Stimulated activated CD8-positive, alpha-beta memory T cell treated with anti-CD3 and anti-CD28 coated beads, Interleukin-15, amount 100 ng/mL, for 4 hours (primary cell): ENCODE data around the gene DDX17.

Experiments used
- DNase-seq, 2 donors: peaks; one replicate each; pipeline ENCODE4 v3.0.0-alpha.2; 2020; ENCODE audit warnings: low read depth in 2 of 2

DDX17 gene

DNA sequence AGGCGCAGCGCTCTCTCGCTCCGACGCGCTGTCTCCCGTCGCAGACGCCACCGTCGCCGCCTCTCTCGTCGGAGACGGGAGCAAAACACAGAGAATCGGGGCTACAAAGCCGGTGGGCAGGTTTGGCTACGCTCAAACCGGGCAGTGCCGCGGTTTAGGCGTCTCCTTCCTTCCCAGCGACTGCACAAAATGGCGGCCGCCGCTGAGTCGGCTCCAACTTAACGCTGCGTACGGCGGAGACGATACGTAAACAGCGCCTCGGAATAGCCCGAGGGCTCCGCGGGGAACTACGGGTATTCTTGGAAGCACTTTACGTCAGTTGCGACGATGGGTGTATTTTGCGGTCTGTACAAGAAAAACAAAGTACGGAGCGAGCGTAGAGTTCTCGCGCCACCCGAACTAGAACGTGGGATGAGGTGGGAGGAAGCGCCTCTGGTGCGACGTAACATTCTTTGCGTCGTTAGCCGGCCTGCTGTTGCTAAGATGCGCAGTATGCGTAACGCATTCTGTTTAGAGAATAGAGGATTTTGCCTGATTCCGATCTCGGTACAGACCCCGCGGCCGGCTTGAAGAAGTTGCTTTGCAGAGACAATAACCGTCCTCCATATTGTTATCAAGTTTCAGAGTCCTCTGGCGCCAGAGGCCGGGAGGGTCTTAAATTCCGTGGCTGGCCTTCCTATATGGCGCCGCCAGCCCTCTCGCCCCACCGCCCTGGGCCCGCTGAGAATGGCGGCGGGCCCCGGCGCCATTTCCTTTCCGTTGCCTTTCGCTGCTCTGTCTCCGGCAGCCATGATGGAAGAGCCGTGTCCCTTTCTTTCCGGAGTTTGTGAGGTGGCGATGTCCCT, at the start of gene DDX17:
Gene DDX17, minus strand, starts transcription at position 194 of the 845 bp plus-strand sequence.
- DNase-seq, result peak; percentile 84 to 89

DNA sequence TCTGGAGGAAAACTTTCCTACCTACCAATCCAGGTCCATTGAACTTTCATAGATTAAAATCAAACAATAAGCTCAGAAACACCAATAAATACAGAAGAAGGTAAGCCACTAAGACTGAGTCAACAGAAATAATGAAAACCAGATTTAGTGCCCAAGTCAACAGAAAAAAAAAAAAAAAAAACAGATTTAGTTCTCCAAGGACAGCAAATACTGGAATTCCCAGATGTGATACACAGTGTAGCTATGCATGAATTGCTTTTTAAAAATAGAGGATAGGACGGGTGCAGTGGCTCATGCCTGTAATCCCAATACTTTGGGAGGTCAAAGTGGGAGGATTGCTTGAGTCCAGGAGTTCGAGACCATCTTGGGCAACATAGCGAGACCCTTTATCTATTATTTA, 48.2 kb upstream of the DDX17 start:
- no peak for DNase-seq

DNA sequence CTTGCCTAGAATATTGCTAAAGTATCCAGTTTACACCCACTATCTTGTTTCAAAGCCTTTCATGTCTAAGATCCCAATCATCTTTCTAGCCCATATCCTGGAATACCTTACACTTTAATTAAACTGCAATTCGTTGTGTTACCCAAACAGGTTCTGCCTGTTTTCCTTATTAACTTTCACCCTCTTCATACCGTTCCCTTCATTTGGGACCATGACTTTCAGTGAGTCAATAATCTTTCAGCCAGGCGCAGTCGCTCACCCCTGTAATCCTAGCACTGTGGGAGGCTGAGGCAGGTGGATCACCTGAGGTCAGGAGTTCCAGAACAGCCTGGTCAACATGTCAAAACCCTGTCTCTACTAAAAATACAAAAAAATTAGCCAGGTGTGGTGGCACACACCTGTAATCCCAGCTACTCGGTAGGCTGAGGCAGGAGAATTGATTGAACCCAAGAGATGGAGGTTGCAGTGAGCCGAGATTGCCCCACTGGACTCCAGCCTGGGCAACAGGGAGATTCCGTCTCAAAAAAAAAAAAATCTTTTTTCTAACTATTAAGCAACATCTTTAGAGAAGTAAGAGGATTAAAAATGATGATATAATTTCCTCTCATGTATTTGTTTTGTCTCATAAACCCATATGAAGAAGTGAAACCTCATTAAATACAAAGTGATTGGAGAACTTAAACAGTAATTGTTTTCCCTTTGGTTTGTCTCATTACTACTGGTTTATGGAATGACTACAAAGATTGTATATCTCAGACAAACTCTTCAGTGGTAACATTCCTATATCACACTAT, 43.2 kb upstream of the DDX17 start:
- no peak for DNase-seq

DNA sequence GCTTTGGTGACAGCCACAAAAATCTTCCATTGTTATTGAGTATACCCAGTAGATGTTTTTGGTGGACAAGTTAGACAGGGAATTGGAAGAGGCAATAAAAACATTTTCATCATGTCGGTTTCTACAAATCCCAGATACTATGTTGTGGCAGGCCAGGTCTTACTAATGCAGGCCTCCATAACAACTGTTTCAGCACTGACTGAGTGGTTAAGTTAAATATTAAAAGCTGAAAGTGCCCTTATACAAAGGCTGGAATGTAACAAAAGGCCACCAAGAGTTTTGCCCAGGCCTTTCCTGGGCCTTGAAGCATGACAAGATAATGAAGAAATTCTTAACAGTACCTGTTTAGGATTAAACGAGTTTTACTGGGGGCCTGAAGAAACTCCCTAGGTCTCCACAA, 34.6 kb upstream of the DDX17 start:
- DNase-seq, result no peak

DNA sequence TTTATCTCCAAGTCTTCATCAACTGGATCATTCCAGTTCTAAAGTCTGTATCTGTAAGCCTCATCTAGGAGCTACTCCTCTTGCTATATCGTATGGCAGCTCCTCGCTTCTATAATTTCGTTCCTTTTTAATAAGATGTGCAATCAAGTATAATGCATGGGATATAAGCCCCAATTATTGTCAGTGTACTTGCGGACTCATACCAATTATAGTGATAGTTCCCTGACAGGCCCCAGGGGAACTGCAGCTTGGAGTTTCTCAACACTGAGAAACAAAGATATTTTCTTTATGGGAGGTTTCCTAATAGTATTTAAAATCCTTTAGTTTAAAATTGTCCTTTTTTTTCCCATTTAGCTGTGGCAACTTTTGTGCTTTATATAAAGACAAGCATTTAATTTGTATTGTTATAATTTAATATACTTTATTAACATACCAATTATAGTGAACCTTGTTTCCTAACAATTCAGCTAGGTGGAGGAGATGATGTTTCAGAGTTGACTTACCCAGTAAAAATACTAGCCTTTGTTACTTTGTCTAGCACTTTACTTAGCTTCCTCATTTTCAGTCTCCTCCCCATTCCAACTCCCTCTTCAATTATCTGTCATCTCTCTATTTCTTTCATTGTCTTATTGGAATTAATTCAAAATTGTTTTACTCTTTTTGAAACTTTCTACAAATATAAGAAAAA, 25.3 kb upstream of the DDX17 start:
- no peak for DNase-seq

DNA sequence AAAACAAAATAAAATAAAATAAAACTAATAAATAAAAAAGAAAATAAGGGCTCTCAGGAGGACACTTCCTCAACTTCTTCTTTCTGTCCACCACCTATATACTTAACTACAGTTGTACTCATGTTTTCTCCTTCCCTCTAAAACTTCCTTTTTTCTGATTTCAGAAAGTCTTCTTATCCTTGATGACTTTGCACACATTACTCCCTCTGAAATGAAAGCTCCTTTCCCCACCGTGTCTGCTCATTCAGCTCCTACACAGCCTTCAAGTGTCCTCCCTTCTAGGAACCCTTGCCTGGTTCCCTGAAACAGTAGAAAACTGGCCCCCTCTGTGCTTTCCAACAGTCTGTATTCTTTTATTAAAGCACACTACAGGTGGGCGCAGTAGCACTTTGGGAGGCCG, 18.3 kb upstream of the DDX17 start:
- DNase-seq, result no peak

DNA sequence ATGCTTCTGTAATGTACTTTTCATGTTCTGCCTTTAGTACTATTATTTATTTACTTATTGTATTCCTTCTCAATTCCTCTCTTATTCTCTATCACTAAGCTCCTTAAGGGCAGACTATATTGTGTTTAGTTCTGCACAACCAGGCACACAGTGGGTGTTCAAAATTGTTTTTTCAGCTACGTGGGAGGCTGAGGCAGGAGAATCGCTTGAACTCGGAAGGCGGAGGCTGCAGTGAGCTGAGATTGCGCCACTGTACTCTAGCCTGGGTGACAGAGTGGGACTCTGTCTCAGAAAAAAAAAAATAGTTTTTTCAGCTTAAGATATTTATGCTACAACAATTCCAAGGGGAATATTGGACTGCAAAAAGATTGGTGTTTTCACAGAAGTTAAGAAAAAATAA, 17.4 kb upstream of the DDX17 start:
- no peak for DNase-seq

DNA sequence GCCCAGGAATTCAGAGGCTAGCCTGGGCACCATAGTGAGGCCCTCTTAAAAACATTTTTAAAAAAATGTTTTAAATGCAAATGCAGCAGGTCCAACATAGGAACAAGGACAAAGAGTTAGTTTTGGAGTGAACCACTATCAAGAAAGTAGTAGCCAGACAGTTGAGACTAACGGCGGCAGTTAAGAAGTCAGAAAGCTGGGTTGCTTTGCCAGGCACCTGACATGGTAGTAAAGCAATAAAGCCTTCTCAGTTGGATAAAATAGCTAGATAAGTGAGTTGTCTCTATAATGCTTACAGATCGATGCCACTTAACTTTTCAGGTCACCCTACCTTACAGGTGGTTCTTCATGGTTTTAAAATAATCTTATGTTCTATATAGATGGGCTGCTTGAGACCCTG, 16.9 kb upstream of the DDX17 start:
- no peak for DNase-seq

DNA sequence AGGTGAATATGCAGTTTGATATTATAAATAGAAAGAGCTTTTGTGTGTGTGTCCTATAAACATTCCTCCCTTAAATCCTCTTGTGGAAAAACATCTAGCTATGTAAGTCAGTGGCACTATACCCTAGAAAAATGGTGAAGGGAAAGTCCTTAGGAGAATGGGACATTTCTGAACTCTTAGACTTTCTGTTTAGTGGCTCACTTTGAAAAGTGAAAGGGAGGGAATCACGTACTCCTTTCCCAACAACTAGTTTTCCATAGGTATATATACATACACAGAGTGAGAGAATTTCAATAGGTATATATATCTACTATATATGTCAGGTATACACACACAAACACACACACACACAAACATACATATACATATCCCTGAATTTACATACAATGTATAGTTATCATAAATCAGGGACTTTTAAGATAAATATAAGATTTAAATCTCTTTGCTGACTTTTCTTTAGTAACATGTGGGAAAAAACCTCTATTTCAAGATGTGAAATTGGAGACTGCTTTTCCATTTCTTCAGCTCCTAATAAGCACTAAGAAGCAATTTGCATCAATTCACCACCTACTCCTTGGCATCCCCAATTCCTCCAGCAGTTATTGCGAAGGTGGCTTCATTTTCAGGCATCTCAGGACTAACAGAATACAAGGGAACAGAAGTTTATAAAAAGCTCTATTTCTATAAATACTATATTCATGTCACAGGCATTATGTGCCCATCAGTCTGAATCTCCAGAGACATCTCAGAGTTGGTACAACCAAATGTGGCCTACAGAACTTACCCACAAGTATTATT, 13.5 kb upstream of the DDX17 start:
- no peak for DNase-seq

DNA sequence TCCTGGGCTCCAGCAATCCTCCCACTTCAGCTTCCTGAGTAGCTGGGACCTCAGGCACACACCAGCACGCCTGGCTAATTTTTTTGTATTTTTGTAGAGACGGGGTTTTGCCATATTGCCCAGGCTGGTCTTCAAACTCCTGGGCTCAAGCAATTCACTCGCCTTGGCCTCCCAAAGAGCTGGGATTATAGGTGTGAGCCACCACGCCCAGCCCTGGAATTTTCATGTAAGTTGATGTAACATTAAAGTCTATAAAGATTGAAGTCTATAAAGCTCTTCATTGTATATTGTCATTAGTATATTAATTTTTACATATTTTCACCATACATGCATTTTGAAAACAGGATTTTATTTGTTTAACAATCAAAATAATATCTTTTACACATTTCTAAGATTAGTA, 12.5 kb upstream of the DDX17 start:
- DNase-seq, result no peak

DNA sequence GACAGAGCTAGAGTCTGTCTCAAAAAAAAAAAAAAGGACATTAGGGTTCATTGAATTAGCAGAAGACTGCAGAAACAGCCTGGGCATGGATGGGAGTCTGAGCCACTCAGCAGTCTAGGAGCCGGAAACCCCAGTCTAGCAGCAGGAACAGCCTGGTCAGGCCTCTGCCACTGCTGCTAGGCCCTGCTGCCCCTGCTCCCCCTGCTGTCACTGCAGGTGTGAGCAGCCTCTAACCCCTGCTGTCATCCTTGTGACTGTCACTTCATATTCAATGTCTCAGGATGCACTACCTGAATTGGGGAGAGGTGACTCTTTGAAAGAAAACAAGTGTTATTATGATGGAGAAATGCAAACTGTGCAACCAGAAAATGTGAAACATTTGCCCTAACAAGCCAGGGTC, 7.0 kb upstream of the DDX17 start:
- no peak for DNase-seq

DNA sequence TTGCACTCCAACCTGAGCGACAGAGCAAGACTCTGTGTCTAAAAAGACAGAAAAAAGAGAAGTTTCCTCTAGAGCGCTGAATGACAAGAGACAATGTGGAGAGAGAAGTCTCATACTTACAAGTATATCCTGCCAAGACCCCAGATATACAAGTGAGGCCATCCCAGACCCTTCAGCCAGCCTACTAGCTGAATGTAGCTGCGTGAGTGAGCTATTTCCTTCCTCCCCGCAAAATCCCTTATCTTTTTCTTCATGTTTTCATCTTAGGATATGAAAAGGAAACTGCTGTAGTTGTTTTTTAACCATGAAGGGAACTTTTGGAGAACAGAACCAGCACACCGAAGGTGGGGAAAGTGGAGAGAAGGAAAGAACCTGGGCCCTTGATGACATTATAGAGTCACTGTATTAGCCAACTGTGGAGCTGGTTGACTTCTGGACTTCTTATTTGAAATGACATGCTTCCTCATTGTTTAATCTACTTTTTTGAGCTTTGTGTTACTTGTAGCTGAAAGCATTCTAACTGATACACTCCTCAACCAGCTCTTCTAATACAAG, 4.4 kb upstream of the DDX17 start:
- no peak for DNase-seq

DNA sequence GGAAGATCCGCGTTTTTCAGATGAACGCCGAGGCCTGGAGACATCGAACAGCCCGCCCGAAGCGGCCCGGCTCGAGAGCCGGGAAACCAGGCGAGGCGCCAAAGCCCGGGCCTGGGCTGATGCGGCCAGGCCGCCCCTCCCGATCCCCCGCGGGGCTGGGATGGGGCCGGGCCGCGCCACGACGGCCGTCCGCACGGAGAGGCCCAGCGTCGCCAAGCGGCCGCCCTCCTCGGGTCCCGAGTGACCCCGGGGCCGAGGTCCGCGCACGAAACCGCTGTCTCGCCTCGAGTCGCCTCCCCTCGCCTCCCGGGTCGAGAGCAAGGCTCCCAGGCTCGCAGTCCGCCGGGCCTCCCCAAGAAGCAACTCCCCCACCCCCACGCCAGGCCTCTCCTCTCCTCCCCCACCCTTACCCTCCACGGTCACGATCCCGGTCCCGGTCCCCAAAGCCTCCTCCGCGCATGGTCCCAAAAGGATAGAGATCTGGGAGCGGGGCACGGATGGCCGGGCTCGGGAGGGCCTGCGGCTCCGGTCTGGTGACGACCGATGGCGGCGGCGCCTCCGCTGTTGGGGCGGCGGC, 482 bp downstream of the DDX17 start:
- DNase-seq, result peak in 1 of 2 donors; percentile 21

DNA sequence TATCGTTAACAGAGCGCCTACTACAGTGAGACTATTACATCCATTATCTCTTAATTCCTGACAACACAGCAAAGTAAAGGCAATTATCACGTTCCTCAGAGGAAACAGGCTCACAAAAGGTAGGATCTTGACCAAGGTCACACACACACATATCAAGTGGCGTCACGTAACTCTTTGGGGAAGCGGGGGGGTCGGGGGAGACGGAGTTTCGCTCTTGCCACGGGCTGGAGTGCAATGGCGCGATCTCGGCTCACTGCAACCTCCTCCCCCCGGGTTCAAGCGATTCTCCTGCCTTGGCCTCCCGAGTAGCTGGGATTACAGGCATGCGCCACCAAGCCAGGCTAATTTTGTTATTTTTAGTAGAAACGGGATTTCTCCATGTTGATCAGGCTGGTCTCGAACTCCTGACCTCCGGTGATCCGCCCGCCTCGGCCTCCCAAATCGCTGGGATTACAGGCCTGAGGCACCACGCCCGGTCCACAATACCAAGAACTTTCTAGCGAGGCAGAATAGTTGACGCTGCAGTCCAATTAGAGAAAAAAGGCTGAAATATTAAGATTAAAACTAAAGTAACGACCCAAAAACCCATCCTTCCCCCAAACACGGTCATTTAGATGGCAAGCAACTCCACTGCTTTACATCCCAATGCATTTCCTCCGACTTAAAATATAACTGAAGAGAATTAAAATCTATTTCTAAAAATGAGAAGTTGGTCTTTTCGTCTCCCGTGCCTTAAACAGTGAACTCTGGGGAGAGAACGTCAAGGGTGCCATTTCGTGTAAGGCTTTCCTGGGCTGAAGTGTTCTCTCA, 1.2 kb downstream of the DDX17 start:
- peak in 1 of 2 donors; percentile 10 for DNase-seq

DNA sequence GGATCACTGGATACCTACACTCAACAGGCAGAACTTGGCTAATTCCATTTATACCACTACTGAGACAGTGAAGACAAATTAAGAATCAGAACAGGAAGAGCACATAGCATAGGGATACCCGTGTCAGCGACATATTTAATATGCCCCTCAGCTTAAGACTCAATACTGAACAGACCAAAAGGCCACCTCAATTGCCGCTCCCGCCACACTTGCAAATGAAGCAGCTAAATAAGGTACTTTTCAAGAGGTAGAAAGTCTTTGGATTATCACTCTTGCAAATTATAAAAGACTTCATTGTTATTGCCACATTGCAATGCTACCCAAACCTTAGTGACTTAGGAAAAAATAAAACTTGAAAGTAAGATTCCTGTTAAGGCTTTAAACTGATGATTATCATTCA, 3.1 kb downstream of the DDX17 start:
- DNase-seq, result no peak

DNA sequence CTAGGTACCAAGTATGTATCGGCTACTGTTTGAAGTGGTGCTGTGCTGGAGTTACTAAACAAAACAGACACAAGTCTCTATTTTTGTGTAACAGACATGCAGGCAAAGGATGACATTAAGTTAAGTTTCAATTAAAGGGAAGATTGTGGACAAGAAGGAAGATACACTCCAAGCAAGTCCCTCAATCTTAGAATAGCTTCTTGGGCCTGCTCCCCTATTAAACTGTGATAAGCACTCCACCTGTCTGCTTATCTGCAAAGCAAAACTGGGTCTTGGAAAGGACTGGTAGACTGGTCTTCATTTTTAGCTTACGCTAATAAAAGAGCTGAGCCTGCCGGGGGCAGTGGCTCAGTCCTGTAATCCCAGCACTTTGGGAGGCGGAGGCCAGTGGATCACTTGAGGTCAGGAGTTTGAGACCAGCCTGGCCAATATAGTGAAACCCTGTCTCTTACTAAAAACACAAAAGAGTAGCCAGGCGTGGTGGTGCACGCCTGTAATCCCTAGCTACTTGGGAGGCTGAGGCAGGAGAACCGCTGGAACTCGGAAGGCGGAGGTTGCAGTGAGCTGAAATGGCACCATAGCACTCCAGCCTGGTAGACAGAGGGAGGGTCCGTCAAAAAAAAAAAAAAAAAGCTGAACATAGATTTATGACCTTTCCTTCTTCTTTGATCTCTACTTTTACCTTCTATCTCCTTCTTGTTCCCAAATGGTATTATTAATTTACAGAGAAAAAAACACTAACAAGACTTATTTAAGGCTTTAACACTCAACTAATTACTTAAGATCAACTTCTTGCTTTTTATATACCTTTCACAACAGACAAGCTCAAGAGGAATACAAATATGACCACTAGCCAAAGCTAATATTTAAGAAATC, 4.1 kb downstream of the DDX17 start:
- DNase-seq, result no peak

DNA sequence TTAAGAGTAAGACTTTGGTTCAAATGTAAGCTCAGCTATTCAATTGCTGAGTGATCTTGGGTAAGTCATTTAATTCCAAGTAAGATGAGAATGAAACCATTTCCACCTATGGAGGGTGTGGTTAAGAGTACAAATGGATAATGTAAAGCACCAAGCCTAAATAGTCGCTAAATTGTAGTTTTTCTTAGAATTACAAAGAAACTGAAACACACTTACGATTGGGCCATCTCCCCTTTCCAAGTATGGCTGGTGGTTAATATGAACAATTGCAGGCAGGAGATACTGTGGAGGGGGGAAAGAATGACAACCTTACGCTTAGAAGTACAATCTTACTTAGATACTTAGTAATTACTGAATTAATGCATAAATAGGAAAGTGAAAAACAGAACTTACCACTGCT, 8.2 kb downstream of the DDX17 start:
- DNase-seq, result no peak

DNA sequence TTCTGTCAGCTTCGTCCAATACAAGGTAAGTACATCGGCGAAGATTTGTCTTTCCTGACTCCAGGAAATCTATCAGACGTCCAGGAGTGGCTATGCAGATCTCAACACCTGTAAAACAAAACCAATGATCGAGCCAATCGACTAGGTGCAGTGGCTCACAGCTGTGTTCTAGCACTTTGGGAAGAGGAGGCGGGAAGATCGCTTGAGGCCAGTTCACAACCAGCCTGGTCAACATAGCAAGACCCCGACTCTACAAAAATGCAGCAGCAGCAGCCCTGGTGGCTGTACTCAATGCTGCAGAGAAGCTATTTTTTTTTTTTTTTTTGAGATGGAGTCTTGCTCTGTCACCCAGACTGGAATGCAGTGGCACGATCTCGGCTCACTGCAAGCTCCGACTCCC, 11.2 kb downstream of the DDX17 start:
- DNase-seq, result no peak

DNA sequence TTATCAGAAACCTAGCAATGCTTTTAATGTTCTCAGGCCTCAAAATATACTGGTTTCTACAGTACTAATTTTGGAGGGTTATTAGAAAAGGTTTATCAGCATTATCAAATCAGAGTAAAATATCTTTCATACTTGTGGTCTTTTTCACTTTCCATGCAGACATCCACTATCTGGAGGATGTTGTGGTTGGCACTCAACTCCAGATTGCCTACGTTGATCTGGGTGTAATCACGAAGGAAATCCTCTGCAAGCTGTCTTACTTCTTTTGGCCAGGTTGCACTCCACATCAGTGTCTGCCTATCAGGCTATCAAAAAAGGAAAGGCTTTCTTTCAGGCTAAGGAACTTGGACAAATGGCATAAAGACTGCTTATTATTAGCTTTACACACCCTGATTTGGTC, 11.6 kb downstream of the DDX17 start:
- DNase-seq, result no peak
